ENCODE measurements around the gene TIMD4. TPM values are rescaled to one million over a fixed set of nuclear protein-coding genes. Genes with fewer than 3 reads are reported as not detected.
"Not testable (repeated sequence)": the region's sequence is repeated elsewhere in the genome, so short reads cannot be mapped to it uniquely, and the experiment has no call there.

The TIMD4 gene
- total and polyA plus RNA-seq, 2 of the 13 experiments (the other 11 are each of a cell fraction or from before 2014, with no cell fraction given): 0.50 TPM; not detected in 1

- H3K9ac ChIP-seq (ENCODE audit: insufficient read depth, low read depth, low read length): no peak overlapping the region
- H3K4me3 ChIP-seq (replicated peaks in 1 of 3; ENCODE audit: insufficient read depth in 1 of 3, low read depth in 2 of 3, low read length in 3 of 3): no peak overlapping the region
- 75% methylated on average over 1 of the region's 1 CpG for WGBS (ENCODE audit: low lambda C conversion rate)
- intact Hi-C loops (cut with micrococcal nuclease; ENCODE audit: unreplicated experiment) (no loop called here), in situ Hi-C loops (cut with HindIII; ENCODE audit: extremely low pct_ligation_motif_present, low pct_unique_long_range_greater_than_20kb) (no loop called here)
- no peak for FAIRE-seq
- DNase-seq (ENCODE audit: low spot score): no peak
- ATAC-seq: no peak
- BruUV-seq (replicated peaks): no TSS peak
- H4K20me1 ChIP-seq (ENCODE audit: insufficient read depth, low read length): no peaks in the 10 kb centered on the region
- H3K9me3 ChIP-seq (ENCODE audit: low read length): no peaks in the 10 kb centered on the region
- H3K27me3 ChIP-seq (ENCODE audit: control insufficient read depth in 1 of 2, insufficient read depth in 2 of 2, low read length in 2 of 2): no peaks in the 10 kb centered on the region; a peak in 1 of 5 replicates
- H3K36me3 ChIP-seq (replicated peaks in 1 of 2; ENCODE audit: control insufficient read depth in 1 of 2, insufficient read depth in 2 of 2, low read length in 2 of 2): no peaks in the 10 kb centered on the region
- no peaks in the 10 kb centered on the region for H3K79me2 ChIP-seq (ENCODE audit: insufficient read depth, low read length)
- no peak overlapping the region for H3K4me2 ChIP-seq (ENCODE audit: low read depth, low read length)
- no peak overlapping the region for H3K27ac ChIP-seq (ENCODE audit: extremely low read length, insufficient read depth, low read length)
- H2AFZ ChIP-seq (ENCODE audit: low read length): no peak overlapping the region
- ChIA-PET POLR2A (no interaction called here), CTCF (ENCODE audit: low intra/inter-chr PET ratio, low total read pairs) (no interaction called here)
- no peaks in the 10 kb centered on the region for H3K4me1 ChIP-seq (ENCODE audit: insufficient read depth, low read length)
- TF ChIP-seq ZNF34 (CRISPR knock-in tag; IDR thresholded peaks at IDR 0.05; ENCODE audit: borderline replicate concordance) (no peak), ZFP1 (CRISPR knock-in tag; IDR thresholded peaks at IDR 0.05) (no peak), ZNF326 (CRISPR knock-in tag; IDR thresholded peaks at IDR 0.05; ENCODE audit: borderline replicate concordance) (no peak), NR2F1 (CRISPR knock-in tag; IDR thresholded peaks at IDR 0.05) (no peak), JARID2 (CRISPR knock-in tag; IDR thresholded peaks at IDR 0.05; ENCODE audit: insufficient replicate concordance) (no peak), SRSF1 (optimal IDR thresholded peaks at IDR 0.05; ENCODE audit: low read depth, low read length) (no peak), NFIB (CRISPR knock-in tag; IDR thresholded peaks at IDR 0.05; ENCODE audit: borderline replicate concordance) (no peak)
These were observed 35.5 kb downstream of the TIMD4 start for GRCh38 chr5:156927545-156927944.

- H2AFZ ChIP-seq (ENCODE audit: low read length); H3K9me3 ChIP-seq (ENCODE audit: low read length); H3K4me1 ChIP-seq (ENCODE audit: insufficient read depth, low read length); in situ Hi-C loops (cut with HindIII; ENCODE audit: extremely low pct_ligation_motif_present, low pct_unique_long_range_greater_than_20kb); FAIRE-seq; intact Hi-C loops (cut with micrococcal nuclease; ENCODE audit: unreplicated experiment); BruUV-seq (replicated peaks); H3K9ac ChIP-seq (ENCODE audit: insufficient read depth, low read depth, low read length); H3K79me2 ChIP-seq (ENCODE audit: insufficient read depth, low read length); H3K27me3 ChIP-seq (ENCODE audit: control insufficient read depth in 1 of 2, insufficient read depth in 2 of 2, low read length in 2 of 2); POLR2A ChIA-PET; H3K4me2 ChIP-seq (ENCODE audit: low read depth, low read length); H4K20me1 ChIP-seq (ENCODE audit: insufficient read depth, low read length); CTCF ChIA-PET (ENCODE audit: low intra/inter-chr PET ratio, low total read pairs); DNase-seq (ENCODE audit: low spot score); ATAC-seq; H3K27ac ChIP-seq (ENCODE audit: extremely low read length, insufficient read depth, low read length); H3K4me3 ChIP-seq (replicated peaks in 1 of 3; ENCODE audit: insufficient read depth in 1 of 3, low read depth in 2 of 3, low read length in 3 of 3); H3K36me3 ChIP-seq (replicated peaks in 1 of 2; ENCODE audit: control insufficient read depth in 1 of 2, insufficient read depth in 2 of 2, low read length in 2 of 2): not testable (repeated sequence)
- WGBS (ENCODE audit: low lambda C conversion rate): 57% methylated on average over 4 of the region's 4 CpGs
These were observed 37.3 kb downstream of the TIMD4 start for GRCh38 chr5:156925767-156926166.
